OCI-M1 (cell line): ENCODE measurements around the gene PDE4D.
"Not testable (repeated sequence)": the region's sequence is repeated elsewhere in the genome, so short reads cannot be mapped to it uniquely, and the experiment has no call there.

Source experiments
- DNase-seq: peaks from one replicate; lab custom pipeline; 2025; lab: John Stamatoyannopoulos, UW

PDE4D gene

GRCh38 chr5:59799668-59800346 lies 93.7 kb downstream of the PDE4D start:
- peak; percentile 82 for DNase-seq

- DNase-seq: no peak
Observed at GRCh38 chr5:59798862-59799667, 94.5 kb downstream of the PDE4D start.

DNA sequence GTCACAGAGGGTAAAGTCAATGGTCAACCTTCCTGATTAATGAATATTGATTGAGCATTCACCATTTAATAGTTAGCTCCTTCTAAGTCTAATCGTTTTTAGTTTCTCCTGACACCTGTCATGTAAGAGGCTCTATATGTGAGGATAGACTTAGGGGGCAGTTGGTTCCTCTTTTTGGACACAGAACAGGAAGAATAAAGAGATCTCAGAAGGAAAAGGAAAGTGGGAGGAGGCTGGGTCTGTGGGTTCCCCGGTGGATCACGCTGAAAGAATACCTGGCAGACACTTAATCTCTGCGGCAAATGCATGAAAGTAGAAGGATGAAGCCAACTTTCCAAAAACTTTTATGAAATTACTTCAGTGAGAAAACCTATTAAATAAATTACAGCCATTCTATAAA lies 98.4 kb downstream of the PDE4D start:
- peak; percentile 56 for DNase-seq

- no peak for DNase-seq
Observed at GRCh38 chr5:59792983-59793585, 100.4 kb downstream of the PDE4D start.

GRCh38 chr5:59791617-59792016 lies 101.9 kb downstream of the PDE4D start:
- no peak for DNase-seq

- DNase-seq: no peak
Observed at GRCh38 chr5:59790776-59791475, 102.6 kb downstream of the PDE4D start.

DNA sequence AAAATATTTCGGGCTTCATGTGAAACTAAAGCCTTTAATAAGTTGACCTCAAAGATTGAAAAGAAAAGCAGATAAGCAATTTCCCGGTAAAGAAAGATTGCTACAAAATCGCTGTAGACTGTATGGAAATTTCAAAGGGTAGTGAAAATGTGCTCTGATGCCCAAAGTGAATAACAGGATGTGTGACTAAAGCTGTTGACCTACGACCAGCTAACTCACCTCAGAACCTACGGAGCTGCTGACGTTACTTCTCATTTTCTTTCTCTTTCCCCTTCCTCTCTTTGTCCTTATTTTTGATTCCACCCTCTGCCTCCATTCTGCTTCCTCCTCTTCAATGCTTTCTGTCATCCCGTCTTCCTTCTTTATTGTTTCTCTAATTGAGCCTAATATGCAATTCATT lies 103.2 kb downstream of the PDE4D start:
- peak; percentile 25 for DNase-seq

DNA sequence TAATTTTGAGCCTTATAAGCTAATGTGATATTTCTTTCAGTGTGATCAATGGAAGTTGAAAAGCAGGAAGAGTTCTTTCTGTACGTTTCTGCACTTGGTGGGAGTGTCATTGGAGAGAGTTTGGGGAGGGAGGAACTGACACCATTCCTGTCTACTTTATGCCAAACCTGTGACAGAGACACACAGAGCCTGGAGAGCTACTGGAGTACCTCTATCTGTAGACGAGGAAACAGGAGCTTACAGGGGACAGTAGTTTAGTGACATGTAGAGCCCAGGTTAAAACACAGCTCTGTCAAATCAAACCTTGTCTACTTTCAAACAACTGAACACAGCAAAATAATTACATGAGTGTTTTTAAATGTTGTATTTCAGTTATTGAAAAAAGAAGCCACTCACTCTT lies 103.6 kb downstream of the PDE4D start:
- DNase-seq: no peak

DNA sequence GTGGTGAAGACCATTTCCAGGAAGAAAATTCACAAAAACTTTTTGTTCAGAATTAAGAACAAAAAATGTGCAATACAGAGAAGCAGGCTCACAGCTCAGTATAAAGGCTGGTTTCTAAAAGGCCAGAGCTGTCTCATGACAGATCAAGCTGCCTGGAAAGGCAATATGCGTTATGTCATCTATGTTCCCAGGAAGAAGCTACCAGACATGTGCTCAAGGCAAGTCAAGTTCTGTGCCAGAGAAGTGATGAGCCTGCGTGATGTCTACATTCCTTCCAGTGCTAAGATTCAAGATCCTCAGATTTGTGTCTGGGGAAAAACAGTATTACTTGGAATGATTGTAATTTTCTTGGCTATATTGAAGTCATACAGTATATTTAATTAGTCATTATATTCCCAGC lies 104.3 kb downstream of the PDE4D start:
- DNase-seq: no peak

DNA sequence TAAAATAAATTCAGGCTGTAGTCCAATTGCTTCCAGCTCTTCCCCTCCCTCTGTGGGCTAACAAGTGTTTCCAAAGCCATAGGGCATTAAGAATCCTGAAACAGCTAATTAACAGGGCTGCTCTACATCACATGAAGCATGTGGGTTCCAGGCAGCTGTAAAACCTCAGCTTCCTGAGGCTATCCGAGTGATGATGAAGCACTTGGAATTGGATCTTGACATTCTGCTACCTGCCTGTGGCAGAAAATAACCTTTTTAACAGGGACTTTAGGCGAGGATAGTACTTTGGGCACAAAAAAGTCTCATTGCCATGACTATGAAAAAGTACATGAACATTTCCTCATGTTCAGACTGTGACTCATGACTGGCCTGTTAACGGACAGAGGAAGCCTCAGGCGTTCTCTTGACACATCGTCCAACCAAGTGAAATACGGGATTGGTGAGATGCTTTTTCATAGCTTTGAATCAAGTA lies 107.2 kb downstream of the PDE4D start:
- no peak for DNase-seq

GRCh38 chr5:59785676-59786333 lies 107.7 kb downstream of the PDE4D start:
- no peak for DNase-seq

- DNase-seq: not testable (repeated sequence)
Observed at GRCh38 chr5:59784708-59785107, 108.8 kb downstream of the PDE4D start.

GRCh38 chr5:59783264-59783663 lies 110.3 kb downstream of the PDE4D start:
- DNase-seq: no peak

DNA sequence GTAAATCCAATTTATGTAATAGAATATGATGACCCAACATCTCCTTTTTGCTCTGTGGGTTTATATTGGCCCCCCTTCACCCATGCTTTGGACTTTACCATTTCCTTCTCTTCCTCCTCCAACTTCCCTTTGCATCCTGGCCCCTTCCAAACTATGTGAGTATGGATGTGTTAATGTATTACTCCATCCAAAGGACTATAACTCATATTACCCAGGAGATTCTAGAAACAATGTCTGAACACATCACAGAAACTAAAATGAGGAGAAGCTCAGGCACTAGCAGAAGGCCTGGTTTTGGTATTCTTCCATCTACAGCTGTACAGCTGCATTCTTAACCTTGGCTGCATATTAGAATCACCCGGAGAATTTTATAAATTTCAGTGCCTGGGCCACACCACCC lies 110.7 kb downstream of the PDE4D start:
- DNase-seq: no peak

DNA sequence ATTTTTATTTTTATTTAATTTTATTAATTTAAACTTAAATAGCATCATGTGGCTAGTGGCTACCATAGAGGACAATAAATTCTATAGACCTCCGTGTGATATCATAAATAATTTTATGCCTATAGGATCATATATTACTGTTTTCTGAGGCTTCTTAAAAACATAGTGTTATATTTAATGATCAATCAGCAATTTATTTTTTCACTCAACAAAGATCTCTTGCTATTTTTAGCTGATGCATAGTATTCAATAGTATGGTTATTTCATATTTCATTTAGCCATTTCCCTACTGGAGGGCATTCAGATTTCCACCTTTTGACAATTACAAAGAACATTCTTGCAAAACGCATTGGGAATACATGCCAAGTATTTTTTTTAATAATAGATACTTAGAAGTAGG lies 114.1 kb downstream of the PDE4D start:
- DNase-seq: no peak

- no peak for DNase-seq
Observed at GRCh38 chr5:59777028-59777427, 116.5 kb downstream of the PDE4D start.

DNA sequence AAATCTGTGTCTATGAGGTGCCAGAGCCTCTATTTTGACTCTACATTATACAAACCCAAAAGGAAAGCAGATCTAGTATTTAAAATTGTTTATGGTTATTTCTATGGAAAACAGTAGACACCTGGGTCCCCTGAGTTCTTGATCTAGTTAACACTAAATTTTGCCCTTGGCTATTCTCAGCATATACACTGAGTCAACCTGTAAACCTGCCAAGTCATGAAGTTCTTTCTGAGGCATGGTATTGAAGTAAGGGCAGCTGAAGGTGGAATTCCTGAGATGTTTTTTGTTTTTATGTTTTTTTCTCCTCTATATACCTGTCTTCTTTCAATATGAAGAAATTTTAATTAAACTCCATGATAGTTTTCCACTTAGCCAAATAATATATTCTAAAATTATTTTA lies 120.2 kb downstream of the PDE4D start:
- no peak for DNase-seq

- DNase-seq: no peak
Observed at GRCh38 chr5:59772757-59773156, 120.8 kb downstream of the PDE4D start.

GRCh38 chr5:59772206-59772605 lies 121.3 kb downstream of the PDE4D start:
- DNase-seq: no peak

DNA sequence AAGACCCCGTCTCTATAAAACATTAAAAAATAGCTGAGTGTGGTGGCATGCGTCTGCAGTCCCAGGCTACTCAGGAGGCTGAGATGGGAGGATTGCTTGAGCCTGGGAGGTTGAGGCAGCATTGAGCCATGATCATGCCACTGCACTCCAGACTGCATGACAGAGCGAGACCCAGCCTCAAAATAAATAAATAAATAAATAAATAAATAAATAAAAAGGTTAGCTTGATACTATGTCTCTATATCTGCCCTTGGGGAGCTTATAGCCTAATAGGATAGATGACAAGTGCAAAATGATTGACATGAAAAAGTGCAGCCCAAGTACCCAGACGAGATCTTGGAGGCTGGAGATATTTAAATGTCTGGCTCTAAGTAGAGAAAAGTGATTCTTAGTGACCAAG lies 122.6 kb downstream of the PDE4D start:
- DNase-seq: no peak

DNA sequence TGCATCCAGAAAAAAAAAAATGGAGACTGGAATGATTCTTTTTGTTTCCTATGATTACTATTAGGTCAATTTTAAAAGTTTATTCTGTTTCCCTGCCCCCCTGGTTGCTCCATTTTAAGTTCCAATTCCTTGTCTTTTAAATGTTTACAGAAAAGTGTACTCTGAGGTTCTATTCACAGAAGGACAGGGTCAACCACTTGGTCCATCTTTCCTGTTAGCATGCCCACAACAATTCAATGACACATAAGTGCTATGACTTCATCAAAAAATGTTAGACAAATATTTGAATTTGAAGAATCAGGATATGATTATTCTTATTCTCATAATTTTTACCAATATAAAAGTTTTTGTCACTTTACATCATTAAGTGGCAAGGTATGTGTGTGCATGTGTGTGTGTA lies 123.7 kb downstream of the PDE4D start:
- DNase-seq: no peak

- DNase-seq: no peak
Observed at GRCh38 chr5:59769041-59769360, 124.5 kb downstream of the PDE4D start.
